ENCODE results near the gene AKR1B1.

Gene AKR1B1

DNA sequence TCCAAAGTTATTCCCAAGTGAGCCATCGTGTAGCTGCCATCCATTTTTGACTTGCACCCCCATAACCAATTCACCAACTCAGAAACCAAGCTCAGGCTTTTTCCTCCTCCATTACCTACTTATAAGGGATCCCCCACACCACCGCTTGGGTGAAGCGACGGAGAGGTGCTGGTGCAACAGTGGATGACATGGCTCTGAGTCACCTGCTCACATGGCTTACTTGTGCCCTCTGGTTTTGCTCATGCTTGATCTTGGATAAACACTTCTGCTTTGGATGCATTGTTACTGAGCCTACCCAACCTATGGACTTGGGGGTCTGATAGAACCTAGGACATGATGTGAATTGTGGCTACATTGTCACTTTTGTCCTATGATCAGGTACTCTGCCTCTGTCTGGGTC is 12.0 kb upstream of the AKR1B1 start:
- TF ChIP-seq ZNF10 (tag by site-specific recombination; IDR thresholded peaks at IDR 0.05) (no peak), ZNF19 (tag by site-specific recombination; IDR thresholded peaks at IDR 0.05; ENCODE audit: low read depth) (no peak), ELK4 (IDR thresholded peaks at IDR 0.05; ENCODE audit: borderline replicate concordance, low read depth, low read length) (no peak), BCL11B (tag by site-specific recombination; IDR thresholded peaks at IDR 0.05; ENCODE audit: low read depth) (no peak), ZSCAN16 (tag by site-specific recombination; IDR thresholded peaks at IDR 0.05) (no peak), ZNF626 (tag by site-specific recombination; IDR thresholded peaks at IDR 0.05) (no peak), ZSCAN23 (tag by site-specific recombination; IDR thresholded peaks at IDR 0.05) (no peak), GLIS1 (tag by site-specific recombination; IDR thresholded peaks at IDR 0.05) (no peak), ZNF394 (tag by site-specific recombination; IDR thresholded peaks at IDR 0.05; ENCODE audit: borderline replicate concordance) (no peak), ZNF140 (tag by site-specific recombination; IDR thresholded peaks at IDR 0.05) (no peak), INSM2 (tag by site-specific recombination; IDR thresholded peaks at IDR 0.05) (no peak)
- TF ChIP-seq, protein P1, sequence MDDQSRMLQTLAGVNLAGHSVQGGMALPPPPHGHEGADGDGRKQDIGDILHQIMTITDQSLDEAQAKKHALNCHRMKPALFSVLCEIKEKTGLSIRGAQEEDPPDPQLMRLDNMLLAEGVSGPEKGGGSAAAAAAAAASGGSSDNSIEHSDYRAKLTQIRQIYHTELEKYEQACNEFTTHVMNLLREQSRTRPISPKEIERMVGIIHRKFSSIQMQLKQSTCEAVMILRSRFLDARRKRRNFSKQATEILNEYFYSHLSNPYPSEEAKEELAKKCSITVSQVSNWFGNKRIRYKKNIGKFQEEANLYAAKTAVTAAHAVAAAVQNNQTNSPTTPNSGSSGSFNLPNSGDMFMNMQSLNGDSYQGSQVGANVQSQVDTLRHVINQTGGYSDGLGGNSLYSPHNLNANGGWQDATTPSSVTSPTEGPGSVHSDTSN (CRISPR knock-in tag; IDR thresholded peaks at IDR 0.05): no peak
- CTCF ChIA-PET: interaction anchor here (0.6 to 1.3 kb wide), 2 partner anchors 12 to 34 kb away, joined by 3 to 4 read pairs; partner anchors contain the start of gene AKR1B1
- no peaks in the 10 kb centered on the region for H3K36me3 ChIP-seq (ENCODE audit: control insufficient read depth in 2 of 2, insufficient read depth in 1 of 2, low read length in 2 of 2)
- POLR2A ChIA-PET: interaction anchor here (0.7 kb wide), 1 partner anchor 131 kb away, joined by 3 read pairs; no protein-coding TSS in a partner anchor
- no peaks in the 10 kb centered on the region for H3K4me1 ChIP-seq (ENCODE audit: control insufficient read depth, insufficient read depth, low read length)
- no peak overlapping the region for H3K27ac ChIP-seq (ENCODE audit: extremely low read depth, low read depth, low read length)
- H3K4me3 ChIP-seq (ENCODE audit: low read depth, low read length): no peak overlapping the region
- H3K9me3 ChIP-seq (ENCODE audit: control insufficient read depth, insufficient read depth, low read depth, low read length): no peaks in the 10 kb centered on the region

- Histone ChIP-seq H3K4me3 (ENCODE audit: low read depth, low read length) (no peak overlapping the region), H3K27ac (ENCODE audit: extremely low read depth, low read depth, low read length) (no peak overlapping the region), H3K36me3 (ENCODE audit: control insufficient read depth in 2 of 2, insufficient read depth in 1 of 2, low read length in 2 of 2) (no peaks in the 10 kb centered on the region), H3K9me3 (ENCODE audit: control insufficient read depth, insufficient read depth, low read depth, low read length) (no peaks in the 10 kb centered on the region), H3K4me1 (ENCODE audit: control insufficient read depth, insufficient read depth, low read length) (no peaks in the 10 kb centered on the region)
- ChIA-PET CTCF (interaction anchor here (0.7 kb wide), 1 partner anchor 308 kb away, joined by 3 read pairs; no protein-coding TSS in a partner anchor), POLR2A (no interaction called here)
- no peak for TF ChIP-seq ZNF335 (tag by site-specific recombination; conservative IDR thresholded peaks at IDR 0.05)
- TF ChIP-seq ZNF214 (tag by site-specific recombination; IDR thresholded peaks at IDR 0.05; ENCODE audit: borderline replicate concordance): no peak
- no peak for TF ChIP-seq ZNF362 (tag by site-specific recombination; IDR thresholded peaks at IDR 0.05)
- TF ChIP-seq, protein P2, sequence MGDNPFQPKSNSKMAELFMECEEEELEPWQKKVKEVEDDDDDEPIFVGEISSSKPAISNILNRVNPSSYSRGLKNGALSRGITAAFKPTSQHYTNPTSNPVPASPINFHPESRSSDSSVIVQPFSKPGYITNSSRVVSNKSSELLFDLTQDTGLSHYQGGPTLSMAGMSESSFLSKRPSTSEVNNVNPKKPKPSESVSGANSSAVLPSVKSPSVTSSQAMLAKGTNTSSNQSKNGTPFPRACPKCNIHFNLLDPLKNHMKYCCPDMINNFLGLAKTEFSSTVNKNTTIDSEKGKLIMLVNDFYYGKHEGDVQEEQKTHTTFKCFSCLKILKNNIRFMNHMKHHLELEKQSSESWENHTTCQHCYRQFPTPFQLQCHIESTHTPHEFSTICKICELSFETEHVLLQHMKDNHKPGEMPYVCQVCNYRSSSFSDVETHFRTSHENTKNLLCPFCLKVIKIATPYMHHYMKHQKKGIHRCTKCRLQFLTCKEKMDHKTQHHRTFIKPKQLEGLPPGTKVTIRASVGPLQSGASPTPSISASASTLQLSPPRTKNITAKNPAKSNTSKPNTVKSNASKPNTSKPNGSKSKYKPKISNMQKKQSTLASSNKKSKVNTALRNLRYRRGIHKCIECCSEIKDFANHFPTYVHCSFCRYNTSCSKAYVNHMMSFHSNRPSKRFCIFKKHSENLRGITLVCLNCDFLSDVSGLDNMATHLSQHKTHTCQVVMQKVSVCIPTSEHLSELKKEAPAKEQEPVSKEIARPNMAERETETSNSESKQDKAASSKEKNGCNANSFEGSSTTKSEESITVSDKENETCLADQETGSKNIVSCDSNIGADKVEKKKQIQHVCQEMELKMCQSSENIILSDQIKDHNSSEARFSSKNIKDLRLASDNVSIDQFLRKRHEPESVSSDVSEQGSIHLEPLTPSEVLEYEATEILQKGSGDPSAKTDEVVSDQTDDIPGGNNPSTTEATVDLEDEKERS (tag by site-specific recombination; IDR thresholded peaks at IDR 0.05): no peak
- TF ChIP-seq ZNF707 (tag by site-specific recombination; IDR thresholded peaks at IDR 0.05): no peak
Observed at GRCh38 chr7:134469622-134470021, 10.7 kb upstream of the AKR1B1 start.
